HG03432 (cell line): ENCODE results near the gene RPA3.

Experiments
- ATAC-seq: cut with Tn5 transposase; IDR thresholded peaks from one replicate; pipeline ENCODE4 v1.9.1; 2021; ENCODE audit warnings: mild to moderate bottlenecking, moderate library complexity; ENCODE audit not compliant: unreplicated experiment

RPA3 gene

DNA sequence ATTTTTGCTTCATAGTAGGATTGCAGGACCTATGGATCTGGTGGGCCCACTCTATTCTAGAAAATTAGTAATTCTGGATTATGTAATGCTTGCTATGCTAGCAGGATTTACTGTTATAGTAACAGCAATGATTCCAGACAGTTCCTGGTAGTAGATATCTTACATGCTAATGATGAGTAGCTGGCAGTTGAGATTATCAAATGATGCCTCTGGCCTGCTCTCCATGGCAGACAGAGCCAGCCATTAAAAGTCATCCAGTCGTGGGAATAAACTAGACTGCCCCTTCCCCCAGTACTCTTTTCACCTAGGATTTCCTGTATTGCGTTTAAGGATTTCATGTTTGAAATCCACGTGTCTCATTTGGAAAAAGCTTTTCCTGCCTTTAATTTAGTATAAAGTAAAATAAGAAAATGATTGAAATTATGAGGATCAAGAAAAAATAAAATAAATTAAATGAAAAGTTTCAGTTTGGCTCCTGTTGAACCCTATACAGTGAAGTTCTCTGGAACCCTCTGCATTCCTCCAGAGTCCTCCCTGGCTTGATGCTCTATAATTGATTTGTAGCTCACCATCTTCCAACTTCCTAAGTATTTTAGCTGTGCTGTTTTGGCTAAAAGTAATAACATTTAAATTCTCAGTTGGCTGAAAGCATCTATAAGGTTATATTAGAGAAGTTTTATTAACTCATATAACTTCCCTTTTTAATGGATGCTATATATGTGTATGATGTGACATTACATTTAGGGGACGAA, 63.3 kb downstream of the RPA3 start:
- ATAC-seq, result no peak

DNA sequence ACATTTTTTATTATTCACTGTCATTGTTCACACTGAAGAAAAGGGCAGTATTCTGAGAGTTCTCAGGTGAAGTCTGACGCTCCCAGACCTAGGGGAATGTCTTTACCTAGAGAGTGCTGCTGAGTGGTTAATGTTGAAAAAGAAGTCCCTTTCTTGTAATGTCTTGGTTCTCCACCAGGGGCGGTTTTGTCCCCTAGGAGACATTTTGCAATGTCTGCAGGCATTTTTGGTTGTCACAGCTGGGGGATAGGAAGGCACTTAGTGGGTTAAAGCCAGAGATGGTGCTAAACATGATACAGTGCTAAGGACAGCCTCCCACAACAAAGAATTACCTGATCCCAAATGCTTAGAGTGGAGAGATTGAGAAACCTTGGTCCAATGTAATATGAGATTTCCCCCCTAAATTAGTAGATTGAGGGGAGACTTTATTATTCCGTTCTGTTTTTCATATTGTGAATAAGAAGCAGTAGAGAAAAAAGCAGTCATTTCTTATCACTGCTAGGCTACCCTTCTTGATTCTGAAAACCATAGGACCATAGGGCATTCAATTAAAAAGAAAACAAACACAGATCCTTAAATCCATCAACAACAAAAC, 64.7 kb downstream of the RPA3 start:
- no peak for ATAC-seq

GRCh38 chr7:7652798-7653540, 65.4 kb downstream of the RPA3 start:
- ATAC-seq, result no peak

- no peak for ATAC-seq
Measured at GRCh38 chr7:7651479-7651878, 66.9 kb downstream of the RPA3 start.

GRCh38 chr7:7650682-7651206, 67.7 kb downstream of the RPA3 start:
- no peak for ATAC-seq

- ATAC-seq, result no peak
Measured at GRCh38 chr7:7647495-7648036, 70.8 kb downstream of the RPA3 start.

DNA sequence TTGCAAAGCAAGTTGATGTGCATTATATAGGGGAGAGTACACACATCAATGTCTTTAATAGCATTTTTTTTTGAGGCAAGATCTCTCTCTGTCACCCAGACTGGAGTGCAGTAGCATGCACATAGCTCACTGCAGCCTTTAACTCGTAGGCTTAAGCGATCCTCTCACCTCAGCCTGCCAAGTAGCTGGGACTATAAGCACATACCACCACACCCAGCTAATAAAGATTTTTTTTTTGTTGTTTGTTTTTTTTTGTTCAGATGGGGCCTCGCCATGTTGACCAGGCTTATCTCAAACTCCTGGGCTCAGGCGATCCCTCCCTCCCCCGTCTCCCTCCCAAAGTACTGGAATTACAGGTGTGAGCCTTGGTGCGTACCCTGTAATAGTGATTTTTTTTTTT, 76.3 kb downstream of the RPA3 start:
- no peak for ATAC-seq

GRCh38 chr7:7641129-7641663, 77.2 kb downstream of the RPA3 start:
- peak; percentile 11 for ATAC-seq

GRCh38 chr7:7640221-7641128, 77.9 kb downstream of the RPA3 start, which contains the start of gene UMAD1:
Gene UMAD1, plus strand, starts transcription at chr7:7640752. Its CDS starts 32,620 bp downstream, at chr7:7673372.
- peak; percentile 98 for ATAC-seq

- peak; percentile 3 for ATAC-seq
Measured at GRCh38 chr7:7639847-7640220, 78.6 kb downstream of the RPA3 start.

- ATAC-seq, result no peak
Measured at GRCh38 chr7:7639421-7639820, 79.0 kb downstream of the RPA3 start.

DNA sequence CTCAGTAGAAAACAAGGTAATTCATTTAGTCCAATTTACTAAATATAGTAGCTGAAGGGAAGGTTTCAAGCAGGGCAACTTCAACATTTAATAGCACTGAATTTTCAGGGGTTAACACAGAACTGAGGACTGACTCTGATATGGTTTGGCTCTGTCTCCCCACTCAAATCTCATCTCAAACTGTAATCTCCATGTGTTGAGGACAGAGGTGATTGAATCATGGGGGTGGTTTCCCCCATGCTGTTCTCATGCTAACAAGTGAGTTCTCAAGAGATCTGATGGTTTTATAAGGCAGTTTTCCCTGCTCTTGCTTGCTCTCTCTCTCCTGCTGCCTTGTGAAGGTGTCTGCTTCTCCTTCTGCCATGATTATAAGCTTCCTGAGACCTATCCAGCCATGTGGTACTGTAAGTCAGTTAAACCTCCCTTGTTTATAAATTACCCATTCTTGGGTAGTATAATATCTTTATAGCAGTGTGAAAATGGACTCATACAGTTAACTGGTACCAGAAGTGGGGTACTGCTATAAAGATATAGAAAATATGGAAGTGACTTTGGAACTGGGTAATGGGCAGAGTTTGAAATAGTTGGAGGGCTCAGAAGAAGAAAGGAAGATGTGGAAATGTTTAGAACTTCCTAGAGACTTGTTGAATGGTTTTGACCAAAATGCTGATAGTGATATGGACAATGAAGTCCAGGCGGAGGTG, 87.6 kb downstream of the RPA3 start:
- no peak for ATAC-seq

DNA sequence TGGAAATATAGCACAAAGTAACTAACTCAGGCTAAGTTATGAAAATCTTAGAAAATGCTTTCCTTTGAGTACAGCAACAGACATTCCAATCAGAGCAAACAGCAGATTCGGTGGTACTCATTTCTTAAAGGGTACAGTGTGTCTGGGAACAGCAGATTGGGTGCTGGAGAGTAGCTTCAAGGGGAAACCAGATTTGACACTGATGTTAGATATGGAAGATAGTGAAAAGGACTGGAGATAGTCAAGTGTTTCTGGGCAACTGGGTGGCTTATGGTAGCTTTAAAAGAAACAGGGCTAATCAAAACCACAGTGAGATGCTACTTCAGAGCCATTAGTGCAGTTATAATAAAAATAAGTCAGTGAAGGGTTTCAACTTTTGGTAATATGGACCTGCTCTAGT, 89.9 kb downstream of the RPA3 start:
- ATAC-seq, result no peak

GRCh38 chr7:7620644-7621210, 97.7 kb downstream of the RPA3 start:
- no peak for ATAC-seq

DNA sequence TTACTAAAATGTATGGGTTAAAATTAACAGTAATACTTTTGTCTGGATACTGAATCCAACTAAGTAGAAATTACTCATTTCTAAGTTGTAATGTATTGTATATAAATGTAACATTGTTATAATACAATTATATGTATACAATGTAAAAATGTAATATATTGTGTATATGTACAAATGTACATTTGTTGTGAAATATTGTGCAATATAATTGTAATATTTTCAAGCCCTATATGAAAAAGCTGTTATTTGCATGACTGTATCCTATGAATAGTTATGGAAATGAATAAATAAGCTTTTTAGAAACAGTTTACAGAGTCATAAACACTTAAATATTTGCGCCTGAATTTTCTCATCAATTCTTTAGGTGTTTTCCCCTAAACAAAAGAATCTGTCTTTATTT, 98.2 kb downstream of the RPA3 start:
- no peak for ATAC-seq

DNA sequence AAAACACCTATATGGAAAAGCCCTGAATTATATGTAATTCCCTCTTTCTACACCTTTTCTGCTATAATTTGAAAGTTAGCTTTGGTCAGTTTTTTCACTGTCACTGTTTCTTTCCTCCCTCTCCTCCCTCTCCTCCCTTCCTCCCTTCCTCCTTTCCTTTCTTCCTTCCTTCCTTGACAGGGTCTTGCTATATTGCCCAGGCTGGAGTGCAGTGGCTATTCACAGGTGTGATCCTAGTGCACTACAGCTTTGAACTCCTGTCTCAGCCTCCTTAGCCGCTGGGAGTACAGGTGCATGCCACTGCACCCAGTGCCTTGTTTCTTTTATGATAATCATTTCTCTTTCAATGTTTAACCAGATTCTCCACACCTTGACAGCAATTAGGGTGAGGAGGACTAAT, 100.0 kb downstream of the RPA3 start:
- ATAC-seq, result no peak

GRCh38 chr7:7617550-7617949, 100.9 kb downstream of the RPA3 start:
- ATAC-seq, result no peak

- ATAC-seq, result no peak
Measured at GRCh38 chr7:7614018-7614741, 104.2 kb downstream of the RPA3 start.

DNA sequence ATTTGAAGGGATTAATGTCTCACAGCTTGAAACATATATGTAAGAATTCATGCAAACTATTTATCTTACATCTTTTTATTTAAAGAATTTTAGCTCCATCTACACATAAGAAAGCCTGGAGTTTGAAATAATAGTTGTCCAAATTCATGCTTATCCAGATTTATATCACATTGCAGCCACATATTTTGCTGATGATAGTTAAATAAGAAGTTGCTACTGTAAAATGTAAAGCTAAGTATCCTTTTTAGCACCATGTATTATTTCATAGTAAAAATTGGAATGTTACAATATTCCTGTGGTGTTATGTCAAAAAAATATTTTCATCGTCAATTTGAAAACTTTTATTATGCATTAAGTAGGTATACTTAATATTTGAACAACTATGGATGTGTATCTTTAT, 105.2 kb downstream of the RPA3 start:
- ATAC-seq, result no peak
